Measurements from ENCODE around the gene RHAG.
"Not testable (repeated sequence)": the region's sequence is repeated elsewhere in the genome, so short reads cannot be mapped to it uniquely, and the experiment has no call there.

GRCh38 chr6:49664054-49664453 lies 27.4 kb upstream of the RHAG start:
- not testable (repeated sequence) for TF ChIP-seq JUND (IDR thresholded peaks at IDR 0.05; ENCODE audit: low read length); SRF (IDR thresholded peaks at IDR 0.05; ENCODE audit: low read depth, low read length); RAD21 (IDR thresholded peaks at IDR 0.05 in 1 of 2, conservative IDR thresholded peaks at IDR 0.05 in 1 of 2; ENCODE audit: low read depth in 2 of 2, low read length in 2 of 2); TCF12 (IDR thresholded peaks at IDR 0.05; ENCODE audit: low read depth, low read length); CREB1 (IDR thresholded peaks at IDR 0.05); SIN3A (conservative IDR thresholded peaks at IDR 0.05 in 1 of 2, IDR thresholded peaks at IDR 0.05 in 1 of 2; ENCODE audit: low read depth in 1 of 2, low read length in 2 of 2); POLR2AphosphoS5 (IDR thresholded peaks at IDR 0.05; ENCODE audit: low read depth, low read length)
- TF ChIP-seq, protein P1, sequence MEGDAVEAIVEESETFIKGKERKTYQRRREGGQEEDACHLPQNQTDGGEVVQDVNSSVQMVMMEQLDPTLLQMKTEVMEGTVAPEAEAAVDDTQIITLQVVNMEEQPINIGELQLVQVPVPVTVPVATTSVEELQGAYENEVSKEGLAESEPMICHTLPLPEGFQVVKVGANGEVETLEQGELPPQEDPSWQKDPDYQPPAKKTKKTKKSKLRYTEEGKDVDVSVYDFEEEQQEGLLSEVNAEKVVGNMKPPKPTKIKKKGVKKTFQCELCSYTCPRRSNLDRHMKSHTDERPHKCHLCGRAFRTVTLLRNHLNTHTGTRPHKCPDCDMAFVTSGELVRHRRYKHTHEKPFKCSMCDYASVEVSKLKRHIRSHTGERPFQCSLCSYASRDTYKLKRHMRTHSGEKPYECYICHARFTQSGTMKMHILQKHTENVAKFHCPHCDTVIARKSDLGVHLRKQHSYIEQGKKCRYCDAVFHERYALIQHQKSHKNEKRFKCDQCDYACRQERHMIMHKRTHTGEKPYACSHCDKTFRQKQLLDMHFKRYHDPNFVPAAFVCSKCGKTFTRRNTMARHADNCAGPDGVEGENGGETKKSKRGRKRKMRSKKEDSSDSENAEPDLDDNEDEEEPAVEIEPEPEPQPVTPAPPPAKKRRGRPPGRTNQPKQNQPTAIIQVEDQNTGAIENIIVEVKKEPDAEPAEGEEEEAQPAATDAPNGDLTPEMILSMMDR (IDR thresholded peaks at IDR 0.05; ENCODE audit: control extremely low read depth in 1 of 3, insufficient read depth in 1 of 3, low read depth in 1 of 3, low read length in 3 of 3), result not testable (repeated sequence)
